Activated CD4-positive, alpha-beta T cell treated with anti-CD3 and anti-CD28 coated beads, Interleukin-2, Interleukin-4, amounts not matched to agents 100 ng/mL and 50 ng/mL, durations not matched to agents 16 hours and 8 hours (primary cell): Measurements from ENCODE around the gene C1orf50.
A peak's percentile ranks its signal among the peaks of the same experiment; 100 is the strongest.
"Not testable (repeated sequence)": the region's sequence is repeated elsewhere in the genome, so short reads cannot be mapped to it uniquely, and the experiment has no call there.

Source experiments
- DNase-seq: peaks from one replicate; pipeline ENCODE4 v3.0.0-alpha.2; 2020; ENCODE audit warnings: low spot score

The C1orf50 gene

DNA sequence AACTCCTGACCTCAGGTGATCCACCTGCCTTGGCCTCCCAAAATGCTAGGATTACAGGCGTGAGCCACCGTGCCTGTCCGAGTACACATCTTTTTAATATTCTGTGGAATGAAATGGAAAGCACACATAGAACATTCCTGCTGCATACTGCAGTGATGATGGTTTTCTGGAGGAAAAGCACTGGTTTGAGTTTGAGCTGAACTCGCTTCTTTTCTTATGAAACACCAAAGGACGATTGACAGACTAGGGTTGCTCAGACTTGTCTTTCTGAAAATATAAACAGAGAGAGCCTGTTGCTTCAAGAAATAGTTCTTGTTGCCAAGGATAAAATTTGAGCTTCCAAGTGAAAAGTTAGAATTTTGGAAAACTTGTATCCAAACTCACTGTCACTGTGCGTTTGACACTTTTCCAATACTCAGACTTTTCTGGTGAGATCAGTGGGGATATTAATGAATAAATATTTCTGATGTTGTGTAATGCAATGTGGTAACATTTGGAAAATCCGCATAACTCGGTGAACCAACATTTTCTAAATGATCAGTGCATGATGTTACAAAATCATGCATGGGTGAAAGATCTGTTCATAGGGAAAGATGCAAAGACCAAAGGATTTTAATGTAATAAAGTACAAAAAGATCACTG lies 34.9 kb downstream of the C1orf50 start:
- DNase-seq: no peak

DNA sequence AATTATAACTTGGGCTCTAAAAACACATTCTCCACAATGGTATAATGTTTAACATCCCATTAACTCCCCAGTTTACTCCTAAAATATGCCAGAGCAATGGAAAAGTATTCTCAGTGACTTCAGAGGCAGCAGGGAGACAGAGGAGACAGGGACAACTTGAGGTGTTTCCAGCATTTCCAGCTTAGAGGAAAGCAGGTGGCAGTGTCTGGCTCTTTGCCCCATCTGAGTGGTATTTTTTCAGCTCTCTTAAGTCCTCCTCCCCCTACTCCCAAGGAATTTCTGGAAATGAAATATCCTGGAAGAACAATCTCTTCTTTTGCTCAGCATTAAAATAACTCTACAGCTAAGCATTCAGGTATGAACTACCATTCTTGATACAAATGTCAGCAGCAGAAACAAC lies 39.1 kb downstream of the C1orf50 start:
- DNase-seq: no peak

DNA sequence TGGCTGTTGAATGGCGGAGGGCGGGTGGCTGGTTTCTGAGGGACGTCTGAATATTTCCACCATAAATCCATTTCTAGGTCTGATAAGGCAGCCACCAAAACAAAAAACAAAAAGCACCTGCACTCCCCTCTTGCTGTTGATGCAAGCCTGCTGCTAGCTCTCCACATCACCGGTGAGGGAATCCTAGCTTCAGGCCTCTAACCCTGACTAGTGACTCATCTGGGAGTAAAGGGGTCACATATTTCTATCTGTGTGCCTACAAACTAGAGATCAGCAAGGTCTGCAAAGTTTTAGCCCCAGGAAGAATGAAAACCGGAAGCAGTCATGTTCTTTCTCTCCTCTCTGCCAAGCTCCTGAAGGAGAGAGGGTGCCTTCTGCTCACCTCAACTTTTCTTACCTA lies 39.5 kb downstream of the C1orf50 start:
- no peak for DNase-seq

DNA sequence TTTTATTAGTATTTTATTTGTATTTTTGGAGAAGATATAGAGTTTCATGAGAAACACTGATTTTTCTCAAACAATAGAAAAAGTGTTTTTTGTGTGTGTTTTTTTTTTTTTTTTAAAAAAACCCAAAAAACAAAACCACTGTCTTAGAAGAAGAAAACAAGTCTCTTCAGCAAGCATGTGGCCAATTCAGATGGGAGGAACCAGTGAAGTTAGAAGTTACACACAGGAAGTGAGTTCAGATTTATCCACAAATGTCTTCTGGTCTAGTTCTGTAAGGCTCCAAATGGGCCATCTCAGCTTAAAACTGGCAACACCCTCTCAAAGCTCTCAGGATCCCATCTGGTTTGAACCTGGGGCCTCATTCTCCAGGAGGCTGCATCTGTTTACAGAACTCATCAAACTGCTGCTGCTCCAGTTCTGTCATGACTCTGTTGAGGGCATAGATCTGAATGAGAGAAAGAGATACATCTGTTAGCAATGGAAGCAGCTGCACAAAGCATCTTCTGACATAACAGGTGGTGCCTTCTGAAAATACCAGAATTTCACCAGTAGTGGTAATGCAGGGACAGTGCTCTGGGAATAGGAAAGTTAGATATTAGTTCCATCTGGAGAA lies 40.1 kb downstream of the C1orf50 start:
- no peak for DNase-seq

DNA sequence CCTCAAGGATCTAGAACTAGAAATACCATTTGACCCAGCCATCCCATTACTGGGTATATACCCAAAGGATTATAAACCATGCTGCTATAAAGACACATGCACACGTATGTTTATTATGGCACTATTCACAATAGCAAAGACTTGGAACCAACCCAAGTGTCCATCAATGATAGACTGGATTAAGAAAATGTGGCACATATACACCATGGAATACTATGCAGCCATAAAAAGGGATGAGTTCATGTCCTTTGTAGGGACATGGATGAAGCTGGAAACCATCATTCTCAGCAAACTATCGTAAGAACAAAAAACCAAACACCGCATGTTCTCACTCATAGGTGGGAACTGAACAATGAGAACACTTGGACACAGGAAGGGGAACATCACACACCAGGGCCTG lies 47.8 kb downstream of the C1orf50 start:
- DNase-seq: not testable (repeated sequence)

DNA sequence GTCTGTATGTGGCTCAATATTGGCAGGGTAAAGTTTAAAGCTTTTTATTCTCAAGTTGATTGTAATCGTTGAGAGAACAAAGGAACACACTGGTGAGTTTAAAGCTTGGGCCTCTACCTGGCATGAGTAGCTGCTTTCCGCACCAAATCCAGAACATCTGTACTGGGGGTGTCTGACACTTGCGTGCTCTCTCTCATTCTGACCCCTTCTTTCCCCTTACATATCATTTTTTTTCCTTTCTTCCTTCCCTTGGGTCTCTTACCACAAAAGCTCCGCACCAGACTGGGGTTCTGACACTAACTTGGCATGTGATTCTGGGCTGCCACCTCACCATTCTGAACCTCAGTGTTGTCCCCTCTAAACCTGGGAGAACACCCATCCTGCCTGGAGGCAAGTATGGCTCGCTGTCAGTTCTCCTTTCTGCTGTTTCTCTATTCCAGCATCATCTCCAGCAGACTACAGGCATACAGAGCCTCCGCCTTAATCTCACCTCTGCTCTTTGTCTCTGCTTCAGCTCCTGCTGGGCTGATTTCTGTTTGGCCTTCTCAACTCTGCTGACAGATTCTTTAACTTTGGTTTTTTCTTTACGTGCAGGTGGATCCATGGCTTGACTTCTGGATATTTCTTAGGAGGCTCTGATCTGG lies 49.0 kb downstream of the C1orf50 start:
- DNase-seq: no peak

DNA sequence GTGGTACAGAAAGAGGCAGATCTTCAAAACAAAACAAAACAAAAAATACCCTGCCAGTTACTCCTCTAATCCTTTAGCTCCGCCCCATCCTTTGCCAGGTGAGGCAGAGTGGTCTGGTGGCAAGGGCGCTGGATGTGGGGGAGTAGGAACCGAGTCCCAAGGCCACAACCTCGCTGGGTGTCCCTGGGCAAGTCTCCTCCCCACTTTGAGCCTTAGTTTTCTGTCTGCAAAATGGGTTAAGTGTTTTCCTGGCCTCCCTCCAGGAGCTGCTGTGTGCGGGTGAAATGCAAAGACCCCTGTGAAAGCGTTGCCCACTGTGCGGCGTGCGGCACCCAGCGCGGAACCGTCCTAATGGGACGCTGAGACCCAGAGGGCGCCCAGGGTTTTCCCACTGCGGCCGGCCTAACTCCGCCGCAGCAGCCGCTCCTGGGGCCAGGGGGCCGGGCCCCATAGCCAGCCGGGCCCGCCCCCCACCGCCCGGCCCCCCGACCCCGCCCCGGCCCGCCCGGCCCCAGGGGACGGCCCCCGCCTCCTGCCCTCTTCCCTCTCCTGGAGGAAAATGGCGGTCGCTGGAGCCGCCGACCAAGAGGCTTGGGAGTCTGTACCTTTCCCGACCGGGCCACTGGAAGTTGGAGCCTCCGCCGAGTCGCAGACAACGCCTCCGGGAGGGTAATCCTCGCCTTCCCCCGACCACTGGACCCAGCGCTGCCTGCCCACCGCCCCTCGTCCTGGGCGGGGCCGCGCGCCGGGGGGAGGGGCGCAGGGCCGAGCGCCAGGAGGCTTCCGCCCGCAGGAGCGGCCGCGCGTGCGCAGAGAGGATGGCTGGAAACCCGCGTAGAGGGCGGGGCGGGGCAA lies 49.8 kb downstream of the C1orf50 start, which contains the start of the genes ERMAP and SVBP:
Gene ERMAP, plus strand, starts transcription at position 538 of the 855 bp plus-strand sequence. CDS start 13,327 bp downstream, outside the sequence.
Gene SVBP, minus strand, starts transcription at position 813 of the 855 bp plus-strand sequence. CDS start 853 bp downstream, outside the sequence.
- peak; percentile 95 for DNase-seq

DNA sequence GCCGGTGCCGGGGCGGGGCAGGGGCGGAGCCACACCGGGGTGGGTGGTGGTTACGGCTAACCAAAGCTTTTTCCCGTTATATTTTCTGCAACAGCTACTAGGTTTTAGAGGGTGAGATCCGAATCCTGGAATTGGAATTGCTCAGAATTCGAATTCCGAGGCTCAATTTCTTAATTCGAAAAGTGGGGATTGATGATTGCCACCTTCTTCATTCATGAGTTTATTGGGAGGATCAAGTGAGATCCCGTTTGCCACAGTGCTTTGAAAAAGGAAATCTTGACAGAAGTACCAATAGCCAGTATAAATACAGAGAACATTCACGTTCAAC lies 50.4 kb downstream of the C1orf50 start:
- DNase-seq: no peak

DNA sequence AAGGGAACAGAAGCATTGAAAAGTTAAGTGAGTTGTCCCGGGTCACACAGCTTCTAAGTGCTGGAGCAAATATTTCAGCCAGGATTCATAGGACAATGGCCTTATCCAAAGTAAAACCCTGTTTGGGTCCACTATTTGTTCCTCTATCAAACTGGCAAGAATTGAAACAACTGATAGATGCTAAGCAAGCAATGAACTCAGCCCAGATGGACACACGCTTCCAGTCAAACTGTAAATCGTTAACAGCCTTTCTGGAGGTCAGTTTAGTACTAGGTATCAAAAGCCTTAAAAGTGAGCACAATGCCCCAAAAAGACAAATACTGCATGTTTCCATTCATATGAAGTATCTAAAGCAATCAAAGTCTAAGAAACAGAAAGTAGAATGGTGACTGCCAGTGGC lies 50.9 kb downstream of the C1orf50 start:
- no peak for DNase-seq

DNA sequence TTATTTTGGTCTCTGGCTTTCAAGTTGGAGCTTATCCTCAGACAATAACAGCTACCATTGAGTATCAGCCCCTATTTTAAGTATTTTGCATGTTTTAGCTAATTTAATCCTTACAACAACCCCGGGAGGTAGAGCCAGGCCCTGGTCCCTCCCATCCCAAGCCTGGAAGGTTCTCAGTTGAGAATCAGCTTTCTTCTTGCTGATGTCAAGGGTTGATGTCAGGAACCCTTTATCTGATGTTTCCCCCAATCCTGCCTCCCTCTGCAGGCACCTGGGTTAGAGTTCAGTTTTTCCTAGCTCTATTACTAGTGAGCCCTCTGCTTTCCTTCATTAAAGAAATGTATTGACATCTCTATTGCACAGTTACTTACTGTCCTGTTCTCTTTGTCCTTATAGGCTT lies 53.8 kb downstream of the C1orf50 start:
- DNase-seq: no peak

DNA sequence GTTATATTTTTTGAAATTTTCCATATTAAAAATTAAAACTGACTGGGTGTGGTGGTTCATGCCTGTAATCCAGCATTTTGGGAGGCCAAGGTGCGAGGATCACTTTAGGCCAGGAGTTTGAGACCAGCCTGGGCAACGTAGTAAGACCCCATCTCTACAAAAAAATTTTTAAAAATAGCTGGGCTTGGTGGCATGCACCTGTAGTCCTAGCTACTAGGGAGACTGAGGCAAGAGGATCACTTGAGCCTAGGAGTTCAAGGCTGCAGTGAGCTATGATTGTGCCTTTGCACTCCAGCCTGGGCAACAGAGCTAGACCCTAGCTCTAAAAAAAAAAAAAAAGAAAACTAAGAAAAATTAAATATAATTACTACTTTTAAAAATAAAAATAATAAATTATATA lies 54.6 kb downstream of the C1orf50 start:
- no peak for DNase-seq

DNA sequence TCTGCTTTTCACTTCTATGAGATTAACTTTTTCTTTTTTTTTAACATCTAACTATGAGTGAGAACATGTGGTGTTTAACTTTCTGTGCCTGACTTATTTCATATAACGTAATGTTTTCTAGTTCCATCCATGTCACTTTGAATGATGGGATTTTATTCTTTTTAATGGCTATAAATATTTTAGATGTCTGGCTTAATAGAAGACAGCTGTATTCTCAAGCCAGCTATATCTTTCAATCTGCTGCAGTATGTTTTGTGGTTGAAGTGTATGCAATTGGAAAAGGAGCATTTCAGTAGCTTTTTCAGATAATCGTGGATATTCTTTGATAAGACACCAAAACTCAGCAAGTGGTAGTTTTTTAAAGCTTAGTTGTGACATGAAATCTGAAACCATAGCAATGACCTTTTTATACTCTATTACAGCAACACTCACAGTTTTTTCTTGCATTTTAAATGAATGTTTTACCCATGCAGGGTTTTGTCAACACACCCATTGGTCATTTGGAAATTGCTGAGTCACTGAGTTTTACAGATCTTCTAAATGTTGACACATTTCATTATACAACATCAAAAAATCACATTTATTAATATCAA lies 55.8 kb downstream of the C1orf50 start:
- no peak for DNase-seq

DNA sequence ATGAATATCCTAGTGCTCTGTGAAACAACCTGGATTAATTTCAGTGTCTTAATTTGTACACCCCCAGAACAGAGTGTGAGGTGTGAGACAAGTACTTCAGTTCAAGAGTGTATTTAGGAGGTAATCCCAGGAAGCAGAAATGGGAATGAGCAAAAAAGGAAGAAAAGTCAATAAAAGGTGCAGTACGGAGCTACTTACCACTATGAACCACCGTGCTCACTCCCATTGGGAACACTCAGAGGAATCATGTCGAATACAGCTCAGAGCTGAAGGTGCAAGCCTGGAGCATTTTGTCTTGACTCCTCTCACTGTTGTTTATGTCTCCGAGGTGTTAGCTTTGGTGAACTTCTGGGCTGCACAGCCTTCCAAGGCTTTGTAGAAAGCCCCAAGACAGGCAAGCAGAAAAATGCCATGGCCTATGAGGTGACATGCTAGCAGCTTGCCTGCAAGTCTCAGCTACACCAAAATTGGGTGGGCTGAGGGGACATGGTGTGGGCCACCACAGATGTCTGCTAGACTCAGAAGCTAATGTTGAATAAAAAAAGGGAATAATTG lies 57.5 kb downstream of the C1orf50 start:
- no peak for DNase-seq

DNA sequence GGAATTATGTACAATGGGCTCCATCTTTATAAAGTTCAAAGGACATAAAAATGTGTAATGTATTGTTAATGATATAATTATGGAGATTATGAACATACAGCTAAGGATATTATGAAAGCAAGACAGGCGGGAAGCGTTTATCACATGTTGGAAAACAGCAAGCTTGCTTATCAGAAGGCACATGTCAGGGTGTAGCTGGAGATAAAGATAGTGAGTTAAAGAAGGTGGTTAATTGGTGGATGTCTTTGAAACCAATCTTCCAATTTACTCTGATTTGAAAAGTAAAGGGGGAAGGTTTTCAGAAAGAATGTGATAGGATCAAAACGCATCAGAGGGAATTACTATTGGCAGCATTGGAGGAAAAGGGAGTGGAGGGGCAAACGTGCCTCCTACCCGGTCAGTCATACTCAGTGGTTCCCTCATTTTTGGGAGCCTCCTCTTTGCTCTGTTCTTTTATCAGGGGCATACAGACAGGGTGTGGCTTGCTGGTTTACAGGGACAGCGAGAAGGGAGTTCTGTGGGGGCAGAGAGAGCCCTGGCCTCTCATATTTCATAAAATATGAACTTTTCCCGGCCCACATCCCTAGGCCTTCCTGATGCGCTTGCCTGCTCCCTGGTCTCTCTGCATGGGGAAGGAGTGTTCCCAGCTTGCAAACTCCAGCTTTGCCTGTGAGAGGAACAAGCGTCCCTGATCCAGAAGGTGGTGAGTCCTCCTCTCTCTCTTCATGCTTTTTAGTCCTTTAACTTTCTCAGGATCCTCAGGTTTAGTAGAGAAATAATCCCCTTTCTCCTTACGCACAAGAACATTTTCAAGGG lies 58.2 kb downstream of the C1orf50 start:
- no peak for DNase-seq
